HG03196 (cell line): ENCODE data around the gene PRKG1.
"Not testable (repeated sequence)": the region's sequence is repeated elsewhere in the genome, so short reads cannot be mapped to it uniquely, and the experiment has no call there.

Experiments used
- ATAC-seq: cut with Tn5 transposase; IDR thresholded peaks from one replicate; pipeline ENCODE4 v1.9.1; 2021; ENCODE audit not compliant: unreplicated experiment

The PRKG1 gene

DNA sequence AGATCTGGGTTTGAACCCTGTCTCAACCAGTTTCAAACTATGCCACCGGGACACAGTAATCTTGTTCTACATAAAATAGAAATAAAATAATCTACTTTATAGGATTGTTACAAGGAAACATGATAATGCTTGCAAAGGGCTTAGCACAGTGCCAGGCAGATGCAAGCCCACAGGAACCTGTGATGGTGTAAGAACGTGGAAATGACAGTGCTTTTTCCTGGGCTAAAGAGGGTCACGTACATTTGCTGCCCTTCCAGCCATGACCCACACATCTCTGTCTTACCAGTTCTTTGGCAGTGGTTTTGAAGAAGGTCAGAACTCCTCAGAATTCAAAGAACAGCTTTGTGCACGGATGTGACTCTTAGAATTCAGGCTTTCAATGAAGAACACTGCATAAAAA, 342.2 kb downstream of the PRKG1 start:
- no peak for ATAC-seq

DNA sequence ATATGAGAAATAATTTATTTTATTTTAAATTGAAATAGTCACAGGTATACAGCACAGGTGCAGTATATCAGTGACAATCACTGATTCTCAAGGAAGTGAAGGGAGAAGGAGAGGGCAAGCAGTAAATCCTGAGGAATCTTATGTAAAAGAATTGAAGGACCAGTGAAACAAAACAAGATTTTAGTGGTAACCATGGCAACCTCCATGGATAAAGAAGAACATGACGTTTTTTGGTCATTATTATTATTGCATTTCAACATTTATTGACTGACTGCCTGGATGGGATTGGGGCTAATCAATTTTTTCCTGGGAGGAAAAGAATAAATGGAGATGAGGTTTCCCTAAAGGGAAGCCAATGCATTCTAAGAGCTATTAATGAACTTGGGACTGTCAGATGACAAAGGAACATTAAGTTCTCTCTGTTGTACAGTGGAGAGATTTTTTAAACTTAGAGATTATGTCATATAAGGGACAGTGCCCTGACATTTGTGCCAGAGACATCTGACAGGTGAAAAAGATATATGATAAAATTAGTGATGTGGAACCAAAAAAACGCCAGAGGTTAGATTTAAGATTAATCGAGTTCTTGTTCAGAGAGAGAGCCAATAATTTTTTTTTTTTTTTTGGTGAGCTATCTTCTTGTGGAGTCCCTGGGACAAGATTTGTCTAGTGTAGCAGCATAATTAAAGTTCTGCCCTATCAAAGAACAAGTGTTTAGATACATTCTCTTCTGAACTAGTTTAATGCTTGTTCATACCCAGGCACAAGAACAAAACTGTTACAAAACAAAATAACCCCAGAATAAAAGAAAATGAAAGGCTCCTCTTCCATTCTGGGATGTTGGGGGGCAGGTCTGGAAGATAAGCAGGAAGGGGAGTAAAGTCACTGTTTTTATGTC, 345.2 kb downstream of the PRKG1 start:
- ATAC-seq: no peak

DNA sequence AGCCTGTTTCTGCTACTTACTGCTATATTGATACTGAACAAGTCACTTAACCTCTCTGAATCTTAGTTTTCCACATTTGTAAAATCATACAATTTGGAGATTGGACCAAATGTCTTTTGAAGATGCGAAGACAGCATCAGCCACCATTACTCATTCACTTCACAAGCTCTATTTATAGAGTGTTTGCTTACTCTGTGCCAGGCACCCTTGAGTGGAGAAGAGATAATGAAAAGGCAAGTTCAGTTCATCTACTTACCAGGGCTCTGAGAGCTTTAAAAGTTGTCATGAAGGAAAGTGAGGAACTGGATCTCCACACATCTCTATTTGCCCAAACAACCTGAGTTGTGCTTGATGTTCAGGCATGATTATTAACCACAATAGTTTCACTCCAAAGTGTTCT, 347.6 kb downstream of the PRKG1 start:
- no peak for ATAC-seq

DNA sequence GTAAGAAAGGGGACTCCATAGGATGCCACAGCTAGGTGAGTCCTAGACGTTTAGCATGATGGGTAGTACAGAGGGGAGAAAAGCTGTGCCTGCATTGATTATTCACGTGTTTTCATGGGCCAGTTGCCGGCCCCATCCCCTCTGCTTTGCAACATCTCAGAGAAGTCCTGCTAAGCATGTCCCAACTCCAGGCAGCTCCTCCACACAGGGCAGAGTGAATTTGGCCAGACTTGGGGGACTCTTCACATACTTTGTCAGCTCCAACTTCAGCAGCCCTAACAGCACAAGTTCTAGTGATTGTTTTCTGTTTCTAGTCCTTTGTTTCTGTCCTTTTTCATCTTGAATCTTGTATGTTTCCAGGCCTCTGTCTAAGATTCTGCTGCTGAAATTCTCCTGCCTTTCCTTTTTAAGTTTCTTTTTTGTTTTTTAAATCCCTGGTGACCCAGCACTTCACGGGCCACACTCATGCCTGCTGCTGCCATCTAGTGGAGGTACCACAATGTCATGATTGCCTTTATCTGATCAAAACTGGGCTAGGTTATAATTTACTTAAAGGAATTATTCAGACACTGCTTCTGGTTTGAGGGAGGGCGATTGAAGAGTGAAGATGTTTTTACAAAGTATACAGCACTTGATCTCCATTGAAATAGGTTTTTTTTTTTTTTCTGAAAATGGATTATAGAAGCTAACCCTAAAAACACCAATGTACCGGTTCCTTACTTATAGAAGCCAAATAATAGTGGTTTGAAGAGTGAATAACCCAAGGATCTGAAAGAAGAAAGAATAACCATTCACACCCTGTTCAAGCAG, 348.2 kb downstream of the PRKG1 start:
- ATAC-seq: peak; percentile 74

DNA sequence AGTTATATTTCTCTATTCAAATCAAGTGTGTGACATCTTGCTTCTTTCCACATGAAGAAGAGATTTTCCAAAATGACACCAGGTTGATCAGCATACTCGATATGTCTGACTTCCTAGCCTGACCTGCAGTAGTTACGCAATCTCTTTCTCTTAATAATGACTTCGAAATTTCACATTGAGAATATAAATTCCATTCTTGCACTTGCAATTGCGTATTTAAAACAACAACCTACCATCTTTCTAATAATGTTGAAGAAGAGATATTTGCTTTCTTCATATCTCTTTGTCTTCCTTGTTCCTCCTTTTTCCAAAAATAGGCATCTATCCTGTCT, 348.8 kb downstream of the PRKG1 start:
- ATAC-seq: no peak

DNA sequence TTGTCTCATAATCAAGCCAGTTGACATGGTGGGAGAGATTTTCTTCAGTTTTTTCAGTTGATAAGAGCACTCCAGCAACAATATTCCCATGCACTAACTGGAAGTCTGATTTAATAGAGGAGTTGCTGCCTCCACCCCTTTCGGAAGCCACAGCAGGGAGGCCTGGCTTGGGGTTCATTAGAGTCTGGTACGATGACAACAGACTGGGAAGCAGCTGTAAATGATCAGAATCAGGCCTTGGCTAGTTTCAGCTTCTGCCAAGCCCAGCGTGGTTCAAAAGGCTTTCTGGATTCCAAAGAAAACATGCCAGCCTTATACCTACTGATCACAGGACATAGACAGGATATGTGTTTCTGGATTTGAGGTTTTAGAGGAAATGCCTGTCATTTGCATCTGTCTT, 351.1 kb downstream of the PRKG1 start:
- no peak for ATAC-seq

DNA sequence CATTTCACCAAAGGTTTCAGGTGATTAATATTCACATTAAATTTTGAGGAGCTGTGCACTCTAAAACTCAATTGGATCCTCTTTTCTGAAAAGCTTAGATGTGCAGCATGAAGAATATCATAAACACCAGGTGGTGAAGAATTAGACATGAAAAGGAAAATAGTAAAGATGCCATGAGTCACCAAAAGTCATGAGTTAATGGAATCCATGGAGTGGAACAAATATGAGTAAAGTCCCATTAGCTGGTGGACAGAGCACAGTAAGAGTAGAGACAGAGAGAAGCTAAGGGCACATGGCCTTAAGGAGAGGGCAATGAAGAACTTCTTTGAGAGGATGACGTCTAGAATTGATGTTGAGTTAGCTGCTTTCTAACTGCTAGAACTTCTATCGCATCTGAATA, 353.5 kb downstream of the PRKG1 start:
- no peak for ATAC-seq

DNA sequence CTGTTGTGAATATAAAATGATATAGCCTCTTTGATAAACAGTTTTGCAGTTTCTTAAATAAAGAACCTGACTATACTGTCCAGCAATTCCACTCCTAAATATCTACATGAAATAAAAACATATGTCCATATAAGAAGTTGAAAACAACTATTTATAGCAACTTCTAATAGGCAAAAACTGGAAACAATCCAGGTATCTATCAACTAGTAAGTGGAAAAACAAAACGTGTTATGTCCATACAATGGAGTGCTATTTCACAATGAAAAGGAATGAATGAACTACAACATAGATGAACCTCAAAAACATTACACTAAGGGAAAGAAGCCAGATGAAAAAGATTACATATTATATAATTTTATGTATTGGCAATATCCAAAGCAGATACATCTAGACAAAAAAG, 356.2 kb downstream of the PRKG1 start:
- ATAC-seq: no peak

DNA sequence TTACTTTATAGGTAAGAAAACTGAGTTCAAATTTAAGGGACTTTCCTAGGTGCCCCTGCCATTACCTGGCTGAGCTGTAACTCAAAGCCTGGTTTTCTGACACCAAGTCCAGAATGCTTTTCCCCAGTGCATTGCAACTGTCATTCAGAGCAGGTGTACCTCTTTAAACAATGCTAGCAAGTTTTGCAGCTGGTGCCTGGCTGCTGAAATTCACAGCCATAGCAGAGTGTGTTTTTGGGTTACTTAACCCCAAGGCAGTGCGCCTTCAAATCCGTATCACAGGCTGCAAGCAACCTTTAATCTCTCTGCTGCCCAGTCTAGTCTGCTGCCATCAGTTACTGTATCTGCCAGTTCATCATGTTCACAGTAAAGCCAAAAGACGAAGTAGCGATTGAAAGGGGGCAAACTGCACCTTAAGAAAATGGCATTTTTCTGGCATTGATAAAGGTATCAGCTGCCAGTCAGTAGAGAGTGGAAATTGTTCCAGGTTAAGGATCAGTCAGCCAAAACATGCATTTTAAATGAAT, 359.7 kb downstream of the PRKG1 start:
- no peak for ATAC-seq

DNA sequence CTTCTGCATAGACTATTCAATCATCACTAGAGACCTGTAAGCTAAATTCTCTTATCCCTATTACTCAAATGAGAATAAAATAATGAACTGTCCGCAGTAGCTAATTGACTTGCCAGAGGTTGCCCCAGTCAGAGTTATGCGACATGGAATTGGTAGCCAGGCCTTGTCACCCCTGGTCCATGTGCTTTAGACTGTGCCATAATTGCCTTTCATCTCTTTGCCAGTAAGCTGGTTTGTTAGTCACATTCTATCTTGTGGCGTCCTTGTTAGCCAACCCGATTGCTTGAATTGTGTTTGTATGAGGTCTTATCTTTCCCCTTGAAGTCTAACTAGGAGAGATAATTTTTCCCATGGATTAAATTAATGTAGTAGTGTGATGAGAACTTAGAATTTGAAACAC, 362.5 kb downstream of the PRKG1 start:
- no peak for ATAC-seq

DNA sequence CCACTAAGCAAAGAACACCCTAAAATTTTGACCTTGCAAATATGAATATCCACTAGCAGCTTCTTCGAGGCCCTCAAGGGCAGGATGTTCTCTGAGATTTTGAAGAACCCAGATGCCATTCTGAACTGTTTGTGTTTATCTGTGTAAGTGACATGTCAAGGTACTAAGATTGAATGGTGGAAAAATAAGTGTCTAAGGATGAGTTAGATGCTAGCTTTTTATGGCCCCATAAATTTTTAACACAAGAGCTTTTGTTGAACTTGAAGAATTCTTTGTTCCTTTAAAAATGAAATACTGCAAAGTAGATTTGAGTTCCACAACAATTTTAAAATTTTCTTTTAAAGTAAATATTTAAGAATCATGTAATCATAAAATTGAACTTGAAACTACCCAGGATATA, 365.4 kb downstream of the PRKG1 start:
- ATAC-seq: no peak

DNA sequence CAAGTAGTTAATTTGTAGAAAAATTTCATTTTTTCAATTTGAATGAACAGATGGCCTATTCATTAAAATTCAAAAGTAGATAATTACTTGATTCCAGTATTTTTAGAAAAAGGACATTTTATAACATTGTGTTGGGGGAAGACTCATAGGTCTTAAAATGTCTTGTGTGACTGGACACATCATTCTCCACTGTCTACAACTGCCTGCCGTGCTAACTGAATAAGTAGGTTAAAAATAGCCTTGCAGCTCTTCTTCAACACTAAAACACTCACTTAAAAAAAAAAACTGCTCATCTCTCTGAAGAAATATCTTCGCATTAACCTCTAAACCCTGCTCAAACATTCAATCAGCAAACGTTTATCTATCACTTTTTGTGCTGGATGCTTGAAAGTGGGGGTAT, 371.3 kb downstream of the PRKG1 start:
- no peak for ATAC-seq

DNA sequence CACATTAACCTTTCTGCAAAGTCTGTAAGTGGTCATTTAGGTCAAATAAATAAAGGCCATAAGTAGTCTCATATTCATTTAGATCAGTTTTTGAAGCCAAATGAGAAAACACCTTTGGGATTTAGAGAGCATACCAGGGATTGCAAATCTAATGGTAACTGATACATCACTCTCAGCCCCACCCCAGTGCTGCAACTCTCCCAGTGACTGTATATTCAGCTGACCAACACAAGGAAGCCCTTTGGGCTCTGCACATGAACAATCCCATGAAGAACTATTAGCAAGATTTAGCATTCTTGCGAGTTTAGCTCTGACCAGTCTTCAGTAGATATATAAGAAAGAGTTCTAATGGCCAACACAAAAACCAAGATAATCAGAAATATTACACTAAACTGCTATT, 372.8 kb downstream of the PRKG1 start:
- ATAC-seq: no peak

DNA sequence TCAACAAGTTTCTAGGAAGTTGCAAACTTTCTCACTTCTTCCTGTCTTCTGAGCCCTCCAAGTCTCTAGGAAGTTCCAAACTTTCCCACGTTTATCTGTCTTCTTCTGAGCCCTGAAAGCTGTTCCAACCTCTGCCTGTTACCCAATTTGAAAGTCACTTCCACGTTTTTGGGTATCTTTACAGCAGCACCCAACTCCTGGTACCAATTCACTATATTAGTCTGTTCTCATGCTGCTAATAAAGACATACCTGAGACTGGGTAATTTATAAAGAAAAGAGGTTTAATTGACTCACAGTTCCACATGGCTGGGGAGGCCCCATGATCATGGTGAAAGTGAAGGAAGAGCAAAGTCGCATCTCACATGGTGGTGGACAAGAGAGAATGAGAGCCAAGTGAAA, 381.5 kb downstream of the PRKG1 start:
- not testable (repeated sequence) for ATAC-seq

DNA sequence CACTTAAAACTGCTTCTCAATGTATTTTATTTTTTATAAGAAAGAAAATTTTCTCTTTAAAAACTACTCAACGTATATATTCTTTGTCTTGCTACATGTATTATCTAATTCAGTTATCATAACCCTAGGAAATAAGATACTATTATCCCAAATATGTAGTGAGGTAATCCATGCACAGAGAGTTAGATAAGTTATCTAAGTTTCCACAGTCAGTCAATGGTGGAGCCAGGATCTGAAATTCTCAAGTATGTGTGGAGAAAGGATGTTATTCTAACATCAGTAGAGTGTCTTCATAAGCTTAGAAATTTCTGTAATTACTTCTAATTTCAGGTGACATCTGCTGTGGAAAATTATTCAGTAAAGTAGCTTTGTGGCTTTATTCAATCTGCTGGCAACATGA, 385.2 kb downstream of the PRKG1 start:
- no peak for ATAC-seq

DNA sequence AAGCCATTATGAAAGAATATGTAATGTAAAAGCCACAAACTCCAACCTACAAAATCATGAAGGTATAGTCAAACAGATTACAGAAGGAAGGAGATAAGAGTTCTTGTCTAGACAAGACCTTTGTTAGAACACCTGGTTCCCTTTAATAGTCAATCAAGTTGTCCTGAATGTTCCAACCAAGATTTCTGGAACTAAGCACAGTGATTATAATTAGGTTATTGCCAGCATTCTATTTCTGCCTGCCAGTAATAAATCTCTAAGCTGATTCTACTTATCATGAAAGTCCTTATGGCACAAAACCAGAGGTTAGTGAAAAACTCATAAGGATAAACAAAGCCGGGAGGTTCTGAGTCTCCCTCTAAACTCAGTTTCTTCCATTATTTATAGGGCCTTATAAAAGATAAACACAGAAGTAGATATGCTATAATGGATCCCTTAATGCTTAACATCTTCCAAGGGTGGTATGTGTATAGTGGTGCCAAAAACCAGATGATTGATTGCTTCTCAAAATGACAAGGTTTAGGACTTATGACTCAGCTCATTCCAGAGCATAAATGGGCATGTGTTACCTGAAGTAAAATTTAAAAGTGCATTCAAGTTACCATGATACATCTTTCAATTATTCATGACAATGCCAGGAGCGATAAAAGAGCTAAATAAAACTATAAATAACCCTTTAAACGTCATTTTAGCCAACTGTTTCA, 387.9 kb downstream of the PRKG1 start:
- no peak for ATAC-seq

DNA sequence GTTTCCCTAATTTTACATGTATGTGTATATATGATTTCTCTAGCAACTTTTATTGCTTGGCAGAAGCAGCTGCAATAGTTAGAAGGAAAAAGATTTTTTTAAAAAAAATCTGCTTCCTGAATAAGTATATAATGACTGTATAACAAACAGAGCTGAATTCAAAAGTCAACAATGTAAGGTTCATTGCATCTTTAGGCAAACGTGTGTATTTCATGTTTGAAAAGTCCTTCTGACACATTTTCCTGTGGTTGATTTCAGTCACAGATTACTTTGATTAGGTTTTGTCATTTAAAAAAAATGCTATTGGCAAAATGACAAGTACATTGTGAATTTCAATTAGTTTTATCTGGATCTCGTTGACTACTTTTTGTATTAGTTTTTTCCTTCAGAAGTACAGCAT, 394.1 kb downstream of the PRKG1 start:
- ATAC-seq: no peak

DNA sequence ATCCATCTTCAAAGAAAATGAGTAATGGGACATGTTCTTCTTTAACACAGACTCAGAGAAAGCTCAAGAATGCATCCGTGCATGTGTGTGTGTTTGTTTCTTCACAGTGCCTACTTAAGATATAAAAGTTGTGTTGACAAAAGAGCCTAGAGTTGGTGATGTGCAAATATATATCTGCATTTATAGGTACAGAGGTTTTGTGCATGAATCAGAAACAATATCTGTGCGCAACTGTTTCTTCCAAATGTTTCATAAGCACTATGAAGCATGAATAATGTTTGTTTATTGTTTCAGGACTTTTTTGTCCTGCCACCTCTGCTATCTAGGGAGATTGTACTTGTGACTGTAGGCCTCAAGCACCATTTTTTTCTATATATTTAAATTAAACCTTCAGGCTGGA, 395.4 kb downstream of the PRKG1 start:
- ATAC-seq: no peak

DNA sequence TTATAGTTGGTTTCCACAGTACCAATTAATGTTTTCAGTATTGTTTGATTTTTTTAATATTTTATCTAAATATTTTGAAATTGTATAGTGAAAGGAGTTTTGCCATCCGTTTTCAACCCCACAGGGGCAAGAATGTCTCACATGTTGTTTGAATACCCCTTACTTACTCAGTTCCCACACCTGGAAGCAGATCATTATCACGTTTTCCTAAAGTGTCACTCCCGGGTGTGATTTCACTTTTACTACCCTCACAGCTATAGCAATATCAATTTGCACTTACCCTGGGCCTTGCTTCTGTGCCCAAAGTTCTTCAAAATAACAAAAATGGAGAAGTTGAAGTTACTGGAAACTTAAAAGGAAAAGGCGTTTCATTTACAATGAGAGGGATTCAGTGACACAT, 397.0 kb downstream of the PRKG1 start:
- no peak for ATAC-seq

DNA sequence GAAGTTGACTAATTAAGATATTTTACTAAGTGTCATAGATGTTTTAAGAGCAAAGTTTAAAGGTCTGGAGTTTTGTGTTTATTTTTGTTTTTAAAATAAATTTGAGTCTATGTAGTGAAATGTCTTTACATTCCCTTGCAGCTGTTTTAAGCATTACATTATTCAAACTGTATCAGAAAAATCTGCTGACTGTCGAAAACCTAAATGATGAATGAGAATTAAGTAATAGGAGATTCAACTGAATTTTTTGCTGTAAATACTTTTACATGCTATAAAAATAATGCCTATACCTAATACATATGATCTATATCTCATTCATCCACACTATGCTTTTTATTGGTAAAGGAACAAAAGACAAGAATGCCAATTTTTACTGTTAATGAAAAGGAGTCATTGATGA, 397.9 kb downstream of the PRKG1 start:
- no peak for ATAC-seq

DNA sequence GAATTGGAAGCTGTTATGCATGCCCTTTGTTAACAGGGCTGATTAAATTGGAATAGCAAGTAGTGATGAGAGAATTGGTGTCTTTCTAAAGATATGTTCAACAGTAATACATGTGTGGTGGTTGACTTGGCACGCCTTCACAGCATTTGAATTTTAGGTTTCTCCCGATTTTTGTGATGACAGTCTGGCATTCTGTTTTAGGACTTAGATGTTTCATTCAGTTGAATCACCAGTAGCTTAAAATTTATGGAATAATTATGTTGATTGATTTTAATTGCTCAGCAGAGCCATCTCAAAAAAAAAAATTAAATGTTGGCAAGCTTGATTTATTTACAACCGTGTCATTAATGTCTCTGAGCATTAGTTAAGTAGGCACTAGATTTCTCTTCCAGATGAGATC, 405.4 kb downstream of the PRKG1 start:
- ATAC-seq: no peak

DNA sequence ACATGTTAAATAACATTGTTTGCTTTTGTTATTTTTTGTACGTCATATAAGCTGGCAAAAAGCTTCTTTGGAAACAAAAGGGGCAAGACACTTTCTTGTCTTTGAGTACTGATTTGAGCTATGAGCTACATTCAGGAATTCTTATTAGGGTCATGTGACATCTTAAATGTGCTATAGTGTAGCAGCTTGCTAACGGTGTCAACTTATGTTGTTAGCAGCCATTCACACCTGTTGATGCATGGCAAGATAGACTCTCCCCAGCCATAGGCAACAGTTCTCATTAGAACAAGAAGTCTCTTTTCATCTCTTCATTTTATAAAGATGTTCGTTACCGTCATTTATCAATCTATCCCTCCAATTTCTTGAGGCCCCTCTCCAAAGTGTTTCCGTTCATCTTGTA, 411.4 kb downstream of the PRKG1 start:
- no peak for ATAC-seq
